Type B pancreatic cell (in vitro differentiated cells): ENCODE measurements around the gene SEMA5A. TPM values are rescaled to one million over a fixed set of nuclear protein-coding genes. Genes with fewer than 3 reads are reported as not detected.

ENCODE experiments used
- DNase-seq: peaks from one replicate; pipeline ENCODE4 v3.0.0; 2021; ENCODE audit warnings: mixed read lengths; ENCODE audit not compliant: unreplicated experiment; ENCODE audit errors: extremely low spot score
- H3K27ac Mint-ChIP-seq: 2 replicates; pipeline ENCODE4 v1.8.0; 2021; ENCODE audit warnings: mild to moderate bottlenecking, mixed read lengths
- H3K27me3 Mint-ChIP-seq: 2 replicates; pipeline ENCODE4 v1.8.0; 2021; ENCODE audit warnings: mixed read lengths
- H3K36me3 Mint-ChIP-seq: 2 replicates; pipeline ENCODE4 v1.8.0; 2021; ENCODE audit warnings: mixed read lengths
- H3K4me1 Mint-ChIP-seq: one replicate; pipeline ENCODE4 v1.8.0; 2021; ENCODE audit warnings: mixed read lengths; ENCODE audit not compliant: unreplicated experiment
- H3K4me3 Mint-ChIP-seq: 2 replicates; pipeline ENCODE4 v1.8.0; 2021; ENCODE audit warnings: mild to moderate bottlenecking, mixed read lengths
- H3K9me3 Mint-ChIP-seq: 2 replicates; pipeline ENCODE4 v1.8.0; 2021; ENCODE audit warnings: mixed read lengths
- CTCF ChIP-seq: fragments of 200-600 bp; sonication (generic); conservative IDR thresholded peaks from 2 replicates; pipeline ENCODE4 v1.5.0; 2021; ENCODE audit warnings: antibody characterized with exemption, mild to moderate bottlenecking
- total RNA-seq: library from RNA; stranded (reverse); gene quantifications from 2 replicates; pipeline ENCODE4 v1.2.1, GENCODE V29; 2021; ENCODE audit warnings: low replicate concordance

The SEMA5A gene
- total RNA-seq, 1 donor from 2014 or later: 92.9 TPM

- no peaks in the 10 kb centered on the region for H3K27me3 Mint-ChIP-seq
- no peak overlapping the region for H3K27ac Mint-ChIP-seq
- TF ChIP-seq CTCF: no peak
- DNase-seq: no peak
- peaks cover 12% of the 10 kb centered on the region for H3K4me1 Mint-ChIP-seq
- H3K4me3 Mint-ChIP-seq: no peak overlapping the region
- peaks cover 57% of the 10 kb centered on the region for H3K36me3 Mint-ChIP-seq
- peaks cover 9% of the 10 kb centered on the region for H3K9me3 Mint-ChIP-seq
These were observed 65.4 kb downstream of the SEMA5A start for GRCh38 chr5:9480499-9480898.

- peaks cover 12% of the 10 kb centered on the region for H3K4me1 Mint-ChIP-seq
- DNase-seq: no peak
- H3K36me3 Mint-ChIP-seq: peaks cover 56% of the 10 kb centered on the region
- no peak for TF ChIP-seq CTCF
- no peak overlapping the region for H3K27ac Mint-ChIP-seq
- no peak overlapping the region for H3K4me3 Mint-ChIP-seq
- H3K27me3 Mint-ChIP-seq: no peaks in the 10 kb centered on the region
- H3K9me3 Mint-ChIP-seq: peaks cover 9% of the 10 kb centered on the region
These were observed 65.9 kb downstream of the SEMA5A start for GRCh38 chr5:9479990-9480389.

GRCh38 chr5:9479361-9479760 lies 66.5 kb downstream of the SEMA5A start:
- peaks cover 16% of the 10 kb centered on the region for H3K4me1 Mint-ChIP-seq
- H3K27ac Mint-ChIP-seq: no peak overlapping the region
- H3K4me3 Mint-ChIP-seq: no peak overlapping the region
- H3K27me3 Mint-ChIP-seq: no peaks in the 10 kb centered on the region
- no peak for TF ChIP-seq CTCF
- peaks cover 9% of the 10 kb centered on the region for H3K9me3 Mint-ChIP-seq
- H3K36me3 Mint-ChIP-seq: peaks cover 53% of the 10 kb centered on the region
- DNase-seq: no peak

DNA sequence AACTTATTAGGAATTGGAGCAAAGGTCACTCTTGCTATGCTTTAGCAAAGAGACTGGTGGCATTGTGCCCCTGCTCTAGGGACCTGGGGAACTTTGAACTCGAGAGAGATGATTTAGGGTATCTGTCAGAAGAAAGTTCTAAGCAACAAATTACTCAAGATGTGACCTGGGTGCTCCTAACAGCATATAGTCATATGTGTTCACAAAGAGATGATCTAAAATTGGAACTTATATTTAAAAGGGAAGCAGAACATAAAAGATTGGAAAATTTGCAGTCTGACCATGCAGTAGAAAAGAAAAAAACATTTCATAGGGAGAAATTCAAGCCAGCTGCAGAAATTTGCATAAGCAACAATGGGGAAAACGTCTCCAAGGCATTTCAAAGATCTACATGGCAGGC lies 68.3 kb downstream of the SEMA5A start:
- peaks cover 21% of the 10 kb centered on the region for H3K4me1 Mint-ChIP-seq

DNA sequence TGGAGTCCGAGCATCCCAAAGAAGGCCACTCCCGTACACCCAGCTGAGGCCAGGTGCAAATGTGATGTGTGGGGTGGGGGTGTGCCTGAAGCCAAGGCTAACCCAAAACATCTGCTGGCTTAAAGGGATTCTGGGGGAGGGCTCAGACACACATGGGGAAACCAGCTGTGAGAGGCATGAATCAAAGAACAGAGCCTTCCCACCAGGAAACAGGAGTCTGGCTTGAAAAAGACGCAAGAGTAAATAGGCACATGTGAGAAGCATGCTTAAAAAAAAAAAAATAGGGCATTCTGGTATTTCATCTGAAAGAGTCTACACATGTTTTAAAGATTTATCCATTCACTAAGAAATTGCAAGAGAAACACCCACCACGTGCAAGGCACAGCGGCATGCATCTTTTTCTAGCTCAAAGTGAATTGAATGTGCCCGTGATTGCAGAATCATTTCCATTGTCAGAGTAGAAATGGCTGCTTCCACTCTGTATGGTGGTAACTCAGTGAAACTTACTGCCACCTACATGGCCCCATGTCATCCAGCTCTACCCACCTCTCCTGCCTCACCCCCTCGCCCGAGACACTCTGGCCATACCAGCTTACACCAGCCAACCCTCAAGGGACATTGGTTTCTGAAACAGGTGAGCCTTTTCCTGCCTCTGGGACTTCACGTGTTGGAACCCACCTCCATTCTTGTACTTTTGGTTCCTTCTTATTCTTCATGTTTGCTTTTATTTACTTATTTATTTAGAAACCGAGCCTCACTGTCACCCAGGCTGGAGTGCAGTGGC lies 71.5 kb downstream of the SEMA5A start:
- Mint-ChIP-seq H3K4me3 (no peak overlapping the region), H3K9me3 (peaks cover 9% of the 10 kb centered on the region), H3K4me1 (peaks cover 13% of the 10 kb centered on the region), H3K36me3 (peaks cover 33% of the 10 kb centered on the region), H3K27ac (no peak overlapping the region), H3K27me3 (no peaks in the 10 kb centered on the region)
- no peak for DNase-seq
- no peak for TF ChIP-seq CTCF

More for the DNA sequence above, 68.3 kb downstream of the SEMA5A start:
- Mint-ChIP-seq H3K4me3 (no peak overlapping the region), H3K36me3 (peaks cover 38% of the 10 kb centered on the region), H3K9me3 (peaks cover 9% of the 10 kb centered on the region), H3K27ac (no peak overlapping the region), H3K27me3 (no peaks in the 10 kb centered on the region)
- DNase-seq: no peak
- no peak for TF ChIP-seq CTCF
